ENCODE data around the gene TNRC18. TPM values are rescaled to one million over a fixed set of nuclear protein-coding genes. Genes with fewer than 3 reads are reported as not detected.

Gene TNRC18
- total and polyA plus RNA-seq, 4 donors: 2.3 to 37.1 (median 20.4) TPM

DNA sequence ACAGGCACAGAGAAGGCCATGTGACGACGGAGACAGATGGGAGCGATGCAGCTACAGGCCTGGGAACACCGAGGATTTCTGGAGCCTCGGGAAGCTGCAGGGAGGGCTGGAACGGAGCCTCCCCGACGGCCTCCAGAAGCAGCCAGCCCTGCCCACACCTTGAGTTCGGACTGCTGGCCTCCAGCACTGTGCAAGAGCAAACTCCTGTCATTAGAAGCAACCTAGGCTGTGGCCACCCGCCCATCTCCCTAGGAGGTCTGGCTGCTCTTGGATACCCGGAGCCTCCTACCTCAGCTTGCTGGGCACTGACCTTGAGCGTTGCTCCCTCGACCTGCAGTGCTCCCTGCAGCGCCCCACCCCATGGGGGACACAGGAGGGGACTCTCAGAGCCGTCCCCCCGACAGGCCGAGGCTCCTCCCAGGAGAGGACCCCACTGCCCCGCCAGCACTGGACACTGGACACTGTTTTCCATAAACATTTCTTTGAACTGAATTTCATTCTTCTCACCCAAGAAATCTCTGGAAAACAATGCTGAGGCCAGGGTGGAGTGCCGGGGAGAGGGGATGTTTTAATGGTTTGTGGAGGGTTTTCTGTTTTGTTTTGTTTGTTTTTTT is 22.5 kb upstream of the TNRC18 start:
- peaks cover 0 to 6% (median 2%) of the 10 kb centered on the region in 4 donors for H3K4me1 ChIP-seq (ENCODE audit: control insufficient read depth in 4 of 4, insufficient read depth in 4 of 4, low read length in 3 of 4)
- H3K9me3 ChIP-seq (ENCODE audit: control insufficient read depth in 4 of 4, low read length in 3 of 4): no peaks in the 10 kb centered on the region
- no peaks in the 10 kb centered on the region for H3K27me3 ChIP-seq (ENCODE audit: control insufficient read depth in 4 of 4, insufficient read depth in 4 of 4, low read length in 3 of 4)
- H3K9ac ChIP-seq (ENCODE audit: low read depth in 1 of 2, low read length in 2 of 2): no peak overlapping the region
- no peak overlapping the region for H3K4me3 ChIP-seq (ENCODE audit: low read depth in 1 of 3, low read length in 3 of 3)
- no peak for TF ChIP-seq GABPA (IDR thresholded peaks at IDR 0.05 in 1 of 2, conservative IDR thresholded peaks at IDR 0.05 in 1 of 2)
- TF ChIP-seq RXRA (IDR thresholded peaks at IDR 0.05): no peak
- TF ChIP-seq YY1 (IDR thresholded peaks at IDR 0.05): no peak
- no peak for TF ChIP-seq NR2F2 (IDR thresholded peaks at IDR 0.05)
- no peak for TF ChIP-seq EGR1 (IDR thresholded peaks at IDR 0.05; ENCODE audit: low read depth in 2 of 2)
- TF ChIP-seq, protein P1, sequence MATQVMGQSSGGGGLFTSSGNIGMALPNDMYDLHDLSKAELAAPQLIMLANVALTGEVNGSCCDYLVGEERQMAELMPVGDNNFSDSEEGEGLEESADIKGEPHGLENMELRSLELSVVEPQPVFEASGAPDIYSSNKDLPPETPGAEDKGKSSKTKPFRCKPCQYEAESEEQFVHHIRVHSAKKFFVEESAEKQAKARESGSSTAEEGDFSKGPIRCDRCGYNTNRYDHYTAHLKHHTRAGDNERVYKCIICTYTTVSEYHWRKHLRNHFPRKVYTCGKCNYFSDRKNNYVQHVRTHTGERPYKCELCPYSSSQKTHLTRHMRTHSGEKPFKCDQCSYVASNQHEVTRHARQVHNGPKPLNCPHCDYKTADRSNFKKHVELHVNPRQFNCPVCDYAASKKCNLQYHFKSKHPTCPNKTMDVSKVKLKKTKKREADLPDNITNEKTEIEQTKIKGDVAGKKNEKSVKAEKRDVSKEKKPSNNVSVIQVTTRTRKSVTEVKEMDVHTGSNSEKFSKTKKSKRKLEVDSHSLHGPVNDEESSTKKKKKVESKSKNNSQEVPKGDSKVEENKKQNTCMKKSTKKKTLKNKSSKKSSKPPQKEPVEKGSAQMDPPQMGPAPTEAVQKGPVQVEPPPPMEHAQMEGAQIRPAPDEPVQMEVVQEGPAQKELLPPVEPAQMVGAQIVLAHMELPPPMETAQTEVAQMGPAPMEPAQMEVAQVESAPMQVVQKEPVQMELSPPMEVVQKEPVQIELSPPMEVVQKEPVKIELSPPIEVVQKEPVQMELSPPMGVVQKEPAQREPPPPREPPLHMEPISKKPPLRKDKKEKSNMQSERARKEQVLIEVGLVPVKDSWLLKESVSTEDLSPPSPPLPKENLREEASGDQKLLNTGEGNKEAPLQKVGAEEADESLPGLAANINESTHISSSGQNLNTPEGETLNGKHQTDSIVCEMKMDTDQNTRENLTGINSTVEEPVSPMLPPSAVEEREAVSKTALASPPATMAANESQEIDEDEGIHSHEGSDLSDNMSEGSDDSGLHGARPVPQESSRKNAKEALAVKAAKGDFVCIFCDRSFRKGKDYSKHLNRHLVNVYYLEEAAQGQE (IDR thresholded peaks at IDR 0.05): no peak
- TF ChIP-seq HNF4A (conservative IDR thresholded peaks at IDR 0.05): no peak
- TF ChIP-seq, protein P2, sequence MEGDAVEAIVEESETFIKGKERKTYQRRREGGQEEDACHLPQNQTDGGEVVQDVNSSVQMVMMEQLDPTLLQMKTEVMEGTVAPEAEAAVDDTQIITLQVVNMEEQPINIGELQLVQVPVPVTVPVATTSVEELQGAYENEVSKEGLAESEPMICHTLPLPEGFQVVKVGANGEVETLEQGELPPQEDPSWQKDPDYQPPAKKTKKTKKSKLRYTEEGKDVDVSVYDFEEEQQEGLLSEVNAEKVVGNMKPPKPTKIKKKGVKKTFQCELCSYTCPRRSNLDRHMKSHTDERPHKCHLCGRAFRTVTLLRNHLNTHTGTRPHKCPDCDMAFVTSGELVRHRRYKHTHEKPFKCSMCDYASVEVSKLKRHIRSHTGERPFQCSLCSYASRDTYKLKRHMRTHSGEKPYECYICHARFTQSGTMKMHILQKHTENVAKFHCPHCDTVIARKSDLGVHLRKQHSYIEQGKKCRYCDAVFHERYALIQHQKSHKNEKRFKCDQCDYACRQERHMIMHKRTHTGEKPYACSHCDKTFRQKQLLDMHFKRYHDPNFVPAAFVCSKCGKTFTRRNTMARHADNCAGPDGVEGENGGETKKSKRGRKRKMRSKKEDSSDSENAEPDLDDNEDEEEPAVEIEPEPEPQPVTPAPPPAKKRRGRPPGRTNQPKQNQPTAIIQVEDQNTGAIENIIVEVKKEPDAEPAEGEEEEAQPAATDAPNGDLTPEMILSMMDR (IDR thresholded peaks at IDR 0.05; ENCODE audit: low read depth, low read length, missing input control): no peak
- TF ChIP-seq, protein P3, sequence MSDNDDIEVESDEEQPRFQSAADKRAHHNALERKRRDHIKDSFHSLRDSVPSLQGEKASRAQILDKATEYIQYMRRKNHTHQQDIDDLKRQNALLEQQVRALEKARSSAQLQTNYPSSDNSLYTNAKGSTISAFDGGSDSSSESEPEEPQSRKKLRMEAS (IDR thresholded peaks at IDR 0.05): no peak
- no peak for TF ChIP-seq FOXA2 (IDR thresholded peaks at IDR 0.05)
- TF ChIP-seq HNF4G (IDR thresholded peaks at IDR 0.05): no peak
- TF ChIP-seq, protein P4, sequence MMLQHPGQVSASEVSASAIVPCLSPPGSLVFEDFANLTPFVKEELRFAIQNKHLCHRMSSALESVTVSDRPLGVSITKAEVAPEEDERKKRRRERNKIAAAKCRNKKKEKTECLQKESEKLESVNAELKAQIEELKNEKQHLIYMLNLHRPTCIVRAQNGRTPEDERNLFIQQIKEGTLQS (IDR thresholded peaks at IDR 0.05): no peak
- no peak for TF ChIP-seq FOXA1 (IDR thresholded peaks at IDR 0.05)
- no peak for TF ChIP-seq TAF1 (conservative IDR thresholded peaks at IDR 0.05)
- TF ChIP-seq RAD21 (IDR thresholded peaks at IDR 0.05): no peak
- TF ChIP-seq, protein P5, sequence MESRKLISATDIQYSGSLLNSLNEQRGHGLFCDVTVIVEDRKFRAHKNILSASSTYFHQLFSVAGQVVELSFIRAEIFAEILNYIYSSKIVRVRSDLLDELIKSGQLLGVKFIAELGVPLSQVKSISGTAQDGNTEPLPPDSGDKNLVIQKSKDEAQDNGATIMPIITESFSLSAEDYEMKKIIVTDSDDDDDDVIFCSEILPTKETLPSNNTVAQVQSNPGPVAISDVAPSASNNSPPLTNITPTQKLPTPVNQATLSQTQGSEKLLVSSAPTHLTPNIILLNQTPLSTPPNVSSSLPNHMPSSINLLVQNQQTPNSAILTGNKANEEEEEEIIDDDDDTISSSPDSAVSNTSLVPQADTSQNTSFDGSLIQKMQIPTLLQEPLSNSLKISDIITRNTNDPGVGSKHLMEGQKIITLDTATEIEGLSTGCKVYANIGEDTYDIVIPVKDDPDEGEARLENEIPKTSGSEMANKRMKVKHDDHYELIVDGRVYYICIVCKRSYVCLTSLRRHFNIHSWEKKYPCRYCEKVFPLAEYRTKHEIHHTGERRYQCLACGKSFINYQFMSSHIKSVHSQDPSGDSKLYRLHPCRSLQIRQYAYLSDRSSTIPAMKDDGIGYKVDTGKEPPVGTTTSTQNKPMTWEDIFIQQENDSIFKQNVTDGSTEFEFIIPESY (IDR thresholded peaks at IDR 0.05): no peak
- TF ChIP-seq JUND (IDR thresholded peaks at IDR 0.05): no peak
- TF ChIP-seq SP1 (IDR thresholded peaks at IDR 0.05): no peak
- no peak overlapping the region for H3K27ac ChIP-seq (ENCODE audit: low read depth in 1 of 2, low read length in 2 of 2)
- WGBS: 30% methylated on average over 19 of the region's 19 CpGs
- no peak for DNase-seq (ENCODE audit: low spot score)
- H3K36me3 ChIP-seq (ENCODE audit: control insufficient read depth in 4 of 4, insufficient read depth in 3 of 4, low read depth in 1 of 4, low read length in 3 of 4): no peaks in the 10 kb centered on the region

All from liver (tissue), 9 donors.